ENCODE measurements around the gene ISM2.

ISM2 gene

GRCh38 chr14:77474479-77475177 lies 24.0 kb downstream of the ISM2 start:
- no peak overlapping the region for H3K4me3 ChIP-seq (ENCODE audit: low read depth, low read length)
- DNase-seq (ENCODE audit: low read depth) = no peak

- no peak overlapping the region for H3K4me3 ChIP-seq (ENCODE audit: low read depth, low read length)
- no peak for DNase-seq (ENCODE audit: low read depth)
Observed at GRCh38 chr14:77473921-77474320, 24.7 kb downstream of the ISM2 start.

- H3K4me3 ChIP-seq (ENCODE audit: low read depth, low read length) = no peak overlapping the region
Observed at GRCh38 chr14:77470224-77470870, 28.3 kb downstream of the ISM2 start.

GRCh38 chr14:77469539-77469938 lies 29.1 kb downstream of the ISM2 start:
- DNase-seq (ENCODE audit: low read depth) = no peak
- no peak overlapping the region for H3K4me3 ChIP-seq (ENCODE audit: low read depth, low read length)

More at GRCh38 chr14:77470224-77470870, 28.3 kb downstream of the ISM2 start:
- DNase-seq (ENCODE audit: low read depth) = no peak

GRCh38 chr14:77469067-77469505 lies 29.5 kb downstream of the ISM2 start:
- no peak for DNase-seq (ENCODE audit: low read depth)
- H3K4me3 ChIP-seq (ENCODE audit: low read depth, low read length) = no peak overlapping the region

- no peak overlapping the region for H3K4me3 ChIP-seq (ENCODE audit: low read depth, low read length)
- no peak for DNase-seq (ENCODE audit: low read depth)
Observed at GRCh38 chr14:77467801-77468200, 30.8 kb downstream of the ISM2 start.

GRCh38 chr14:77459072-77459723 lies 39.4 kb downstream of the ISM2 start:
- H3K4me3 ChIP-seq (ENCODE audit: low read depth, low read length) = peak overlapping the region; percentile 99
- peak; percentile 31 for DNase-seq (ENCODE audit: low read depth)

GRCh38 chr14:77458249-77458950 lies 40.2 kb downstream of the ISM2 start:
- DNase-seq (ENCODE audit: low read depth) = no peak
- H3K4me3 ChIP-seq (ENCODE audit: low read depth, low read length) = peak overlapping the region; percentile 99

GRCh38 chr14:77457522-77458248 lies 40.9 kb downstream of the ISM2 start, which contains the start of the genes AHSA1 and VIPAS39:
AHSA1 (plus strand) TSS chr14:77458093; CDS start chr14:77458190, 97 bp downstream.
VIPAS39 (minus strand) TSS chr14:77457601; CDS start chr14:77454102, 3,499 bp downstream.
- DNase-seq (ENCODE audit: low read depth) = peak; percentile 98
- H3K4me3 ChIP-seq (ENCODE audit: low read depth, low read length) = peak within 1 kb of the TSS; percentile 99

- H3K4me3 ChIP-seq (ENCODE audit: low read depth, low read length) = peak overlapping the region; percentile 99
- no peak for DNase-seq (ENCODE audit: low read depth)
Observed at GRCh38 chr14:77457115-77457521, 41.5 kb downstream of the ISM2 start.

- DNase-seq (ENCODE audit: low read depth) = no peak
- no peak overlapping the region for H3K4me3 ChIP-seq (ENCODE audit: low read depth, low read length)
Observed at GRCh38 chr14:77455966-77456640, 42.5 kb downstream of the ISM2 start.

- no peak overlapping the region for H3K4me3 ChIP-seq (ENCODE audit: low read depth, low read length)
- DNase-seq (ENCODE audit: low read depth) = no peak
Observed at GRCh38 chr14:77442196-77442595, 56.4 kb downstream of the ISM2 start.

GRCh38 chr14:77439861-77440260 lies 58.8 kb downstream of the ISM2 start:
- no peak overlapping the region for H3K4me3 ChIP-seq (ENCODE audit: low read depth, low read length)

GRCh38 chr14:77438596-77438995 lies 60.0 kb downstream of the ISM2 start:
- H3K4me3 ChIP-seq (ENCODE audit: low read depth, low read length) = no peak overlapping the region
- DNase-seq (ENCODE audit: low read depth) = no peak

More at GRCh38 chr14:77439861-77440260, 58.8 kb downstream of the ISM2 start:
- no peak for DNase-seq (ENCODE audit: low read depth)

GRCh38 chr14:77436042-77436441 lies 62.6 kb downstream of the ISM2 start:
- no peak overlapping the region for H3K4me3 ChIP-seq (ENCODE audit: low read depth, low read length)
- no peak for DNase-seq (ENCODE audit: low read depth)

GRCh38 chr14:77426396-77426795 lies 72.2 kb downstream of the ISM2 start:
- H3K4me3 ChIP-seq (ENCODE audit: low read depth, low read length) = no peak overlapping the region
- DNase-seq (ENCODE audit: low read depth) = no peak

- no peak for DNase-seq (ENCODE audit: low read depth)
- H3K4me3 ChIP-seq (ENCODE audit: low read depth, low read length) = no peak overlapping the region
Observed at GRCh38 chr14:77424862-77425261, 73.8 kb downstream of the ISM2 start.

All from skeletal muscle cell (primary cell).